Mesenteric fat pad (tissue), 1 donor: ENCODE data around the gene TTC9C. TPM values are rescaled to one million over a fixed set of nuclear protein-coding genes. Genes with fewer than 3 reads are reported as not detected.

ENCODE experiments used
- total RNA-seq: library from RNA; stranded (reverse); fragmentation: NEBNext Ultra II Directional; extraction: Animal tissue kit (Norgen Biotek cat#: 25700); gene quantifications from one replicate; pipeline ENCODE4 v1.2.1, GENCODE V29; 2021
- donor health status: DM: yes; HTN: yes; CAD: no.

Gene TTC9C
- total RNA-seq, 1 donor from 2014 or later: 23.0 TPM

Other genes starting within 250 kb of the TTC9C start
- 1,254 TPM for gene AHNAK, start 181.7 kb upstream of the TTC9C start, total RNA-seq
- gene EEF1G, start 154.6 kb upstream of the TTC9C start, total RNA-seq: 865 TPM
- 13.4 TPM for gene TUT1, start 137.0 kb upstream of the TTC9C start, total RNA-seq
- gene MTA2, start 126.6 kb upstream of the TTC9C start, total RNA-seq: 103 TPM
- gene EML3, start 115.7 kb upstream of the TTC9C start, total RNA-seq: 116 TPM
- gene ROM1, start 115.2 kb upstream of the TTC9C start, total RNA-seq: 6.7 TPM
- gene B3GAT3, start 106.5 kb upstream of the TTC9C start, total RNA-seq: 42.0 TPM
- 286 TPM for gene GANAB, start 81.9 kb upstream of the TTC9C start, total RNA-seq
- 19.0 TPM for gene INTS5, start 75.2 kb upstream of the TTC9C start, total RNA-seq
- gene C11orf98, start 63.3 kb upstream of the TTC9C start, total RNA-seq: 36.9 TPM
- 13.8 TPM for gene CSKMT, start 63.2 kb upstream of the TTC9C start, total RNA-seq
- 7.4 TPM for gene UQCC3, start 56.8 kb upstream of the TTC9C start, total RNA-seq
- 4.6 TPM for gene LBHD1, start 56.2 kb upstream of the TTC9C start, total RNA-seq
- gene UBXN1, start 49.4 kb upstream of the TTC9C start, total RNA-seq: 108 TPM
- gene LRRN4CL, start 39.0 kb upstream of the TTC9C start, total RNA-seq: 88.9 TPM
- 41.9 TPM for gene BSCL2, start 21.1 kb upstream of the TTC9C start, total RNA-seq
- gene GNG3, start 20.8 kb upstream of the TTC9C start, total RNA-seq: not detected
- gene HNRNPUL2, start 1.0 kb upstream of the TTC9C start, total RNA-seq: 37.7 TPM
- gene ZBTB3, start 25.7 kb downstream of the TTC9C start, total RNA-seq: 6.1 TPM
- 44.7 TPM for gene POLR2G, start 33.1 kb downstream of the TTC9C start, total RNA-seq
- gene TAF6L, start 42.9 kb downstream of the TTC9C start, total RNA-seq: 22.3 TPM
- 30.6 TPM for gene TMEM179B, start 58.9 kb downstream of the TTC9C start, total RNA-seq
- gene TMEM223, start 63.5 kb downstream of the TTC9C start, total RNA-seq: 14.7 TPM
- gene NXF1, start 77.0 kb downstream of the TTC9C start, total RNA-seq: 77.6 TPM
- 41.8 TPM for gene STX5, start 103.6 kb downstream of the TTC9C start, total RNA-seq
- not detected for gene TEX54, start 104.4 kb downstream of the TTC9C start, total RNA-seq
- 50.9 TPM for gene WDR74, start 111.1 kb downstream of the TTC9C start, total RNA-seq
- 202 TPM for gene SLC3A2, start 152.4 kb downstream of the TTC9C start, total RNA-seq
- gene CHRM1, start 192.9 kb downstream of the TTC9C start, total RNA-seq: not detected